Left colon (tissue), 2 donors: ENCODE measurements around the gene SSBP3. TPM values are rescaled to one million over a fixed set of nuclear protein-coding genes. Genes with fewer than 3 reads are reported as not detected.

Source experiments
- ATAC-seq: fragments of 200-7000 bp; cut with Tn5 transposase; one replicate; pipeline ENCODE4 v1.9.1; 2020; ENCODE audit warnings: mild to moderate bottlenecking, moderate library complexity
- DNase-seq, 2 donors: peaks; one replicate each; pipeline ENCODE4 v3.0.0-alpha.2; 2020
- intact Hi-C, 2 donors: fragments of 100-400 bp; cut with DNase I in 1 of 2; cut with micrococcal nuclease in 1 of 2; formaldehyde crosslinking; loops; one replicate each; pipeline versions ENCODE4 v1.11.2 to v1.14.0; 2022; cut with DNase I, micrococcal nuclease
- total RNA-seq, 2 donors: library from RNA; stranded (reverse); fragmentation: NEBNext Ultra II Directional; extraction: Animal tissue kit (Norgen Biotek cat#: 25700); gene quantifications; one replicate each; pipeline ENCODE4 v1.2.1, GENCODE V29; 2021
- donor health status: DM: no; HTN: no; CAD: no.
- donor health status: DM: yes; HTN: yes; CAD: no.

The SSBP3 gene
- total RNA-seq, 2 donors from 2014 or later = 61.7 to 74.2 TPM

DNA sequence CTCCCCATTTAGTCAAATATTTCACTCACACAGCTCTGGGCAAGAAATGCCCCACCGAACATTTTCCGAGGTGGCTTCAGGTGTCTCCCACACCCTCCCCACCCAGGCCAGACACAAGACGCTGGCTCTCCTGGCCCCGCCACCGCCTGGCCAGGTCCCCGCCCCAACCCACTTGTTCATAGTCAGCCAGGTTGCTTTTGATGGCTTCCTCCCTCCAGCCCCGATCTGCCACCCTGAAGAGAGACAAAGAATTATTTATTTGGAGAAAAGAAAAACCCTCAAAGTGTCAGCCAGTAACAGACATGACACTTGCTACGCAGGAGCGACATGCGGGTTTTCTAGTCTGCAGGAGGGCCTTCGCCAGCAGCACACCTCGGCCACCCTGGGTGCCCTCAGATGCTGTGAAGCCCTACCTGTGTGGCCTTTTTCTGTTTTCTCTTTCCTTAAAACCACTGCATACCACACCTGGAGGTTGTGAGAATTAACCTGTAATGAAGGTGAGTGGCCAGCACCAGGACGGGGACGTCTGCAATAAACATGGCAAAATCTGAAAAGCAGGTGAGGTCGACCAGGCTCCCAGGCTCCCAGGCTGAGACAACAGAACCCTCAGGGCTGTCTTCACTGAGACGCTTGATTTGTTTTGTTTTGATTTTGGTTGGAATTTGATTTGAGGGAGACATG lies 27.2 kb downstream of the SSBP3 start:
- ATAC-seq (no peak), DNase-seq (no peak)
- intact Hi-C loops = no loop called here

DNA sequence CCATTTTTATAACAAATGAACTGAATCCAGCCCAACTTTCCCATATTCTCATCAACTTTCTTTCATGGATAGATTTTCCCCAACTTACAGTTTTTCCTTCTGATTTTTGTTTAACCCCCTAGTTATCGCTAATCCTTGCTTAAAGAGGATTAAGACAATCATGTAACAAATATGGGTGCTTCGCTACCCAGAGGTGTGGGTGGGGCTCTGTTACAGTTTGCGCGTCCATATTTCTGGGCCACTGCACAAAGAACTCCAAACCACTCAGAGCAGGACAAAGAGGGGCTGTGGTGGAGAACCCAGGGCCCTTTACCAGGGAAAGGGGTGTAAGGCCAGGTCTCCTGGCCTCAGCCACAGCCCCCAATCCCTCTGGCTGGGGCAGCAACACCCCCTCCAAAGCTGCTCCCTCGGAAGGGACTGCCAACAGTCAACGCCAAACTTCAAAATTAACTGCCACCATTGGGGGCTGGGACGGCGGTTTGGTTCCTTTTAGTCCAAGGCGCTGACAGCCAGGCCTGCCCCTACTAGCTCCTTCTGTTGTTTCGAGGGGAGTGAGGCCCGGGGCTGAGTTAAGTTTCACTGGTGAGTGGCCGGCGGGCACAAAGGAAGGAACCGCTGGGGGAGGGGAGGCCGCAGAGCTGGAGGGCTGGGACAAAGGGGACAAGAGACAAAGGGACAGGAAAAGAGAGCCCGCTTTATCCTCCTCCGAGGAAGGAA lies 27.9 kb downstream of the SSBP3 start:
- ATAC-seq (no peak), DNase-seq (no peak)
- intact Hi-C loops = no loop called here

DNA sequence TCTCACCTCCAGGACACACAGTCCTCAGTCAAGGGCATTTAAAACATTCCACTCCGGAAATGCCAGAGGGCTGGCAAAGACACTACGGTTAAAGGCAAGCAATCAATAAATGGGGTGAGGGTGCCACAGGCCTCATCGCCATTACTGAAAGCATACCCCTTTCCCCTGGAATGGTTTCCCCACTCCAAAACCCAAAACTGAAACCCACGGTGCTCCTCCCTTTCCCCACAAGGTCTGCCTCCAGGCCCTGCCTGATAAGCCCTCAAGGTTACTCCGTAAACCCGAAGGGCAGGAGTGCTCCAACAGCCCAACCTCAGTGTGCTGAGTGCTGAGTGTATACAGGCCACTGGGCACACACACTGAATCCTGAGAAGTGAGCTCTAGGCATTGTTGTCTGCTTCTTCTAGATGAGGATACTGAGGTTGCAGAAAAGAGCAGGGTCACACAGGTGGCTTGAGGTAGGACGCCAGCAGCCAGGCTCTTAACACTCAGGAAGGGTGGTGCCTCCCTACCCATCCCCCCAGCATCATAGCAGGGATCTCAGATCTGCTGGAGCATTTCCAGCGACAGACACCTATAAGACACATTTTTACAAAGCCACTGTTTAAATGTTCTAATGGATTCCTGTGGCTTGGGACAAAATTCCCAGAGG lies 29.0 kb downstream of the SSBP3 start:
- intact Hi-C loops = no loop called here
- DNase-seq (no peak), ATAC-seq (peak; percentile 34)

DNA sequence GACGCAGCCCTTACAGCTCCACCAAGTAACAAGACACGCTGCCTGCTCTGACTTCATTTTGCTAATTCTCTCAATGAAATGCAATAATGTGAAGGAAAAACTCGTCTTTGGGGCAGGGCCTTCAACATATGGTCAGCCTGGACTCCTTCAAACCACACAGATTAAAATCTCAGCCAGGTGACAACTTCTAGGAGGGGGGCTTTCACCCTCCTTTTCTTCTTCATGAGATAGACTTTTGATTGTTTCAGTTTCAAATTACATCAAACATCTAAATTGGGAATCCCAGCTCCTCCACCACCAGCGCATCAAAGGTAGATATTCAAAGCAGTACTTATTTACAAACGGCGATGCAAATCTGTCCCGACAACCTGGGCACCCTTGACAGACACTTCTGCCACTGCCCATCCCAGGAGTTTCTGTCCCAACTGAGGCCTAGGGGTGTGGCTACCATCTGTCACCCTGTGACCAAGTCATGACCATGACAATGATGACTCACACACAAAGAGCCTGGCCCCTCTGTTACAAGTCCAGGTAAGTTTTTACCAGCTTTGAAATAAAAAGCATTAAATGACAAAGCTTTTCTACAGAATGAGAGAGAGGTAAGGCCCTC lies 29.7 kb downstream of the SSBP3 start:
- peak; percentile 57 for ATAC-seq
- peak in 1 of 2 donors; percentile 55 for DNase-seq
- intact Hi-C loops = no loop called here

DNA sequence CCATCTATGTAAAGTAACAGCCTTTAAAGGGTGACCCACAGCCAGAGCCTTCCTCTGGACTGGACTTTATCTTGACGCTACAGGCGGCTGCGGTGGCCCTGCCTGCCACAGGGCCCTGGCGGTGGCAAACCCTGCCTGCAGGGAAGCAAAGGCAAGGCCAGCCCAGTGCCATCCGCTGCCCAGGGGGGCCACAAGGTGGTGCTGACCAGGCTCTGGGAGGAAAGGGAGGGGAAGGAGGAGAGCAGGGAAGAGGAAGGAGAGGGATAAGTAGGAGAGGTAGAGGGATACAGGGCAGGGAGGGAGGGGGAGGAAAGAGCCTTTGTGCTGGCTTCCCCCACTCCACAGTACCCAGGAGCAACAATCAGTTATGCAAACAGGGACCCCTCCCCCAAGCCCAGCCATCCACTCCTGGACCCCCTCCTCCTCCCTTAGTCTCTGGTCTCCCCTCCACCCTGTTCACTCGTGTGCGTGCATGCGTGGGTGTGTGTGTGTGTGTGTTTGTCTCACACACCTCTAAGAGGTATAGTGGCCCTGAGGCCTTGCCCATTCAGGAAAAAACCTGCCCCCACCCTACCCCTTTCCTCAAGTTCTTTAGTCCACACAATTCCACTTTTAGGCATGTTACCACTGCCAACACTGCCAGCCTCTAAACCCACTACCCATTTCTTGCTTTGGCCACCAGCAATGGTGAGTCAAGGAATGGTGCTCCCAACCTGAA lies 30.3 kb downstream of the SSBP3 start:
- no peak for ATAC-seq
- intact Hi-C loops = no loop called here

DNA sequence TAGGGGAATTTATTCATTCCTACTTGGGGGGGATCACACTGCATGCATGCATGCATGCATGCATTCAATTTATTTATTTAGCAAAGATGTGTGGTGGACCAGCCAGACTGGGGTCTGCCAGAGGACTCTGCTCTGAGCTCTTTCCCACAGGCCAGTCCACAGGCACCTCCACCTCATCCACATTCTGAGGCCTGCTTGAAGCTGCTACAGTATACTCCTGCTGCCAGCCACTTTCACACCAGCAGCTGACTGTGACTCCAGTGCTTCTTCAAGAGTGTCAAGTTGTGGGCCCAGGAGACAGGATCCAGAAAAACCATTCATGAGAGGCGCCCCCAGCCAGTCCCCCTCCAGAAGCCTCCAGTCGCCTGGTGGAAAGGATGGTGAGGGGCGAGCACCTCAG lies 30.9 kb downstream of the SSBP3 start:
- no peak for ATAC-seq
- DNase-seq = no peak
- intact Hi-C loops = no loop called here

More for the DNA sequence above, 30.3 kb downstream of the SSBP3 start:
- DNase-seq = no peak

DNA sequence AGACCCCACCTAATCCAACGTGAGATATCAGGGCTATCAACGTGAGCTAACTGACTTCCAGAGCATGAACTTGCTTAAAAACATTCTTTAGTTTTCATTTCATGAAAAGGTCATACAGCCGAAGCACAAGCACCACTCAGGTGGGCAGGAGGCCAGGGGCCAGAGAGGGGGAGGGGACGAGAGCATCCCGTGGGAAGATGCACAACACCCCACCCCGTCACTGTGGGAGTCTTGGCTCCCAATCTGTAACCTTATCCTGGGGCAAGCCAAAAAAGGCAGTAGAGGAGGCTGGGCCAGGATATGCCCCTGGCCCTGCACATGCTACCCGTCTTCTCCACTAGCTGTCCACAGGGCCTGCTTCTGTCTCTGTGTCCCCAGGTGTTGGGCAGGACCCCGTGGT lies 31.4 kb downstream of the SSBP3 start:
- intact Hi-C loops = no loop called here
- ATAC-seq (no peak), DNase-seq (no peak)

DNA sequence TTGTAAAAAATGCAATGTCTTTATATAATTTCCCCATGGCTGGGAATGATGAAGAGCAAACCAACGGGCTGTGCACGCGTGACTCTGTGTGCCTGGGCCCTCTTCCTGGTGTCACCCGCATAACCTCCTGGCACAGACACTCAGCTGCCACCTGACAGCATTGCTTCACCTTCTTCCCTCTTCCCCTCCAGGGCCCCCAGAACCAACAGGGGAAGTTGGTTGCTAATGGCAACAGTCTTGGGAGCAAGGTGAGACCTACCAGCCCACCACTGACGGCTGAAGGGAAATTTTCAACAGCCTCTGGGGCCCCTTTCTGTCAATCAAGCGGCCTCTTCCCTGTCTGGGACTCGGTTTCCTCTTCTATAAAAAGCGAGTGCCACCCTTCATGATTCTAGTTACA lies 33.2 kb downstream of the SSBP3 start:
- ATAC-seq = no peak
- intact Hi-C loops = no loop called here
- no peak for DNase-seq

DNA sequence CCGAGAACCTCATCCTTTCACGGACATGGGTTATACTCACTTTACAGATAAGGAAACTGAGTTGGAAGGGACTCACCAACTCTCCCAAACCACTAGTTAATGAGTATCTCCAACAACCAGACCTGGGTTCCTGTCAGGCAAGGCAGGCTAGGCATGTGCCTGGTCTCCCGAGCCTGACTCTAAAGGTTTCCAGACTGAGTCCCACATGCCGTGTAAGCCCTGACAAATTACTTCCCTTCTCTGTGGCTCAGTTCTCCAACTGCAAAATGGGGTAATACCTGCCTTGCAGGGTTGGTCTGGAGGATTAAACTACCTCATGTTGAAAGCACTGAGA lies 34.3 kb downstream of the SSBP3 start:
- ATAC-seq (peak; percentile 59), DNase-seq (no peak)
- intact Hi-C loops = no loop called here

DNA sequence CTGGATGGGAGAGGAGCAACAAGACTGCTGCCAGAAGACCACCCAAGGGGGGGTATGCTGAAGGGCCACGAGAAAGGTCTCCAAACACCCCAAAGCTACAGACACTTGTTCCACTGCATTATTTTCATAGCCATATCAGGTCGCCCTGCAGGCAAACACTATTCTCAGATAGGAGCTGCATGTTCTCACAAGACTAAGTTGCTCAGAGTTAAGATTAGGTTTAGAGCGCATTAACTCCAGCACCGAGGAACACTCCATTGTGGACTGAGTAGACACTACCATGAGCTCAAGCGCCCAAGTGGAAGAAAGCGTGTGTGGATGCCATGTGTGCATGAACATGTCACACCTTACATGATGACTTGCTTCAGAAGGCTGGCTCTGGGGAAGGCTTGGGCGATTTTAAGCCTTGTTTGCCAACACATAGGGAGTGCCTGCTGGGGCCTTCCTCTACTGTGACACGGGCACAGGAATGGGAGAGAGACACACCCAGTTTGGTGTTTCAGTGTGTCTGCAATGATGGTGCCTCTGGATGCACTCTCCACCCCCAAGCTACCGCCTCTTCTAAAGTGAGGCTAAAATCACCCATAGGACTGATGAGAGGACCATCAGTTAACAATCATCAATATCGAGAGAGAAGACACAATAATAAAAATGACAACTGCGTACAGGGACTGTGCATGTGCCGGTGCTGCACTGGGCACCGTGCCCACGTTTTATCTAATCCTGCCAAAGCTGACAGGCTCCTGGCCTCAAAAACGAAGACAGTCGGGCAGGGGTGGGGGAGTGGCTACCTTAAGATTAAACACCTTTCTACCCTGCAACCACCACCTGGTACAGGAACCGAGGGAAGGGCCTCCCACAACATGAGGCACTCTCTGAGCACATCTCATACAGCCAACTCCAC lies 34.9 kb downstream of the SSBP3 start:
- peak; percentile 74 for ATAC-seq
- intact Hi-C loops = no loop called here
- peak; percentile 64 to 69 for DNase-seq

DNA sequence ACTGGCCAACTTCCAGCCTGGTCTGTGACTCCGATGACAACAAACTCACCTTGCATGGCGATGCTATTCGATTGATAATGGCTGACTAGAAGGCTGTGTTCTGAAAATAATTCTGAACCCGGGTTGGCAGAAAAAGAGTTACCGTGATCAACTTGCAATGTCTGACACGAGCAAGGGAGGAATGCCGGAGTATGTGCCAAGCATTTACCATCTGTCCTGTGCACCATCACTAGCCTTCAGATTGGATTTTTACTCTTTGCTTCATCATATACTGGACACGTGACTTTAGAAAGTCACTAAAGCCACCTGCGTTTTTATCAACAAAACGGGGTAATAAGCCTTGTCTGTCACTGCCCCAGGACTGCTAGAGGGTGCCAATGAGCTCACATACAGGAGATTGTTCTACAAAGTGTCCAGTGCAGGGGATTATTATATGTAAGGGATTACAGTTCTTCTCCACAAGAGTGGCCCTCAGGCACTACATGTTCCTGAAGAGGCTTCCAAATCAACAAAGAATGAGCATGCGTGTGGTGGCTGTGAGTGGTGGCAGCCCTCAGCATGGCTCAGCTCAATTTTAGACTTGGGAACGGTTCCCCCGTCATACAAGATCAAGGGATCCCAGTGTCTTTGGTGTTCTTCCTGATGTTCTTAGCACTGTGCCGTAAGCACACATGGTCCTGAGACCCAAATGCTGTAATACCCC lies 35.8 kb downstream of the SSBP3 start:
- intact Hi-C loops = no loop called here
- no peak for DNase-seq

DNA sequence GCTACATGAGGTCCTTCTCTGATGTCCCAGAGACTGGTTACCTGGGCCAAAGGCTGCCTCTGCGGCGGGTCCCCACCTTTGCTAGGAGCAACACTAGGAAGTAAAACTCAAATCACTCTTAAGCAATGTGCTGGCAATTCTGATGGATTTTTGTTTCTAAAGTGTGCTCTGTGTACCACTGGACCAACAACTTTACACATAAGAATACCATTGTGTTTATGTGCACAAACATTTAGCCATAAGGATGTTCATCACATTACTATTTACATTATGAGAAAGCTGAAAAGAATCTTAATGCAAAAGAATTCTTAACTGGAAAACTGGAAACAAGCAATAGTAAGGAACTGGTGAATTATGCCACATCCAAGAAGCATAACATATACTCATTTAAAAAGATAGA lies 38.6 kb downstream of the SSBP3 start:
- intact Hi-C loops = no loop called here
- ATAC-seq = no peak

More for the DNA sequence above, 35.8 kb downstream of the SSBP3 start:
- no peak for ATAC-seq

DNA sequence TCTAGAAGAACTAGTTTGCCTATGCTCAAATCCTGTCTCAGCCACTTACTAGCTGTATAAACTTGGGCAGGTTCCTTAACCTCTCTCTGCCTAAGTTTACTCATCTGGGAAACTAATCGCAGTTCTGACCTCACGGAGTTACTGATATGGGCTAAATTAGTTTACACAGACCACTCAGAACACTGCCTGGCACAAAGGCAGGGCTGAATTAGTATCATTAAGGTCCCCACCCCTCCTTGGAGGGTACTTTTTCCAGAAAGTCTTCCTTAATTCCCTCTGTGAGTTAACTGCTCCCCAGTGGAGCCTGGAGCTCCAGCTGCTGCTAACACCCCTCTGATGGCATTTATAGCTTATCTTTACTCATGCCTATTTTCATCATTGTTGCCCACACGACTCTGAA lies 40.3 kb downstream of the SSBP3 start:
- intact Hi-C loops = no loop called here
- DNase-seq (no peak), ATAC-seq (peak; percentile 79)

More for the DNA sequence above, 38.6 kb downstream of the SSBP3 start:
- DNase-seq = no peak

DNA sequence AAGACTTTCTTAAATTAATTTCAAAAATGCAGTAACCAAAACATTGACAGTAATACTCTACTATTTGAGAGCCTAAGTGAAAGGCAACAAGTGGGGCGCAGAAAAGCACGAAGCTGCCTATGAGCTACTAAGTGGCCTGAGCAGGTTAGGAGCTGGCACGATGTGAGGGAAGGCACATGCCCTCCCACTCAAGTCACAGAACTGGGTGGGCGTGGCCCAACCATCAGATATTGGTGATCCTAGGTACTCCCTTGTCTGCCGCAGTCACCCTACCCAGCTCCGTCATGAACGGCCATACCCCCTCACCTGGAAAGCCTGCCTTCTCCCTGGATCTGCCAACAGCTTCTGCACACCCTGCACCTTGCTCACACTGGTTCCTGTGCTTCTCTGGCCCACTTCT lies 40.8 kb downstream of the SSBP3 start:
- intact Hi-C loops = no loop called here
- ATAC-seq = peak; percentile 46
- DNase-seq = no peak

DNA sequence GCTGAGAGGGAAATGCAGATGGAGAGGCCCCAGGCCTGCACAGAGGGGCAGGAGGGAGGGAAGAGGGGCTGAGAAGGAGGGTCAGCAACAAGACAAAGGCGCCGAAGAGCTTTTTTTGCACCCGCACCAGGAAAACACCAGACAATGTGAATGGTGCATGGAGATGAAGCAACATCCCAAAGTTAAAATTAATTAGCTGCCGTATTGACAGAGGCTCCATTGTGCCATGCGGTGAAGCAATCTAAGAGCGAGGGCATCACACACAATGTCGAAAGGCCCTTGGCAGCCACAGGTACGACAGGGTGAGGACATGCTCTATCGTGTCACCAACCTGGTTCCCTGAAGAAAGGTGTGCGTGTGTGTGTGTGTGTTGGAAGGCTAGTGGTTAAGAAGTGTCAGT lies 41.2 kb downstream of the SSBP3 start:
- no peak for ATAC-seq
- intact Hi-C loops = no loop called here
- DNase-seq = no peak

DNA sequence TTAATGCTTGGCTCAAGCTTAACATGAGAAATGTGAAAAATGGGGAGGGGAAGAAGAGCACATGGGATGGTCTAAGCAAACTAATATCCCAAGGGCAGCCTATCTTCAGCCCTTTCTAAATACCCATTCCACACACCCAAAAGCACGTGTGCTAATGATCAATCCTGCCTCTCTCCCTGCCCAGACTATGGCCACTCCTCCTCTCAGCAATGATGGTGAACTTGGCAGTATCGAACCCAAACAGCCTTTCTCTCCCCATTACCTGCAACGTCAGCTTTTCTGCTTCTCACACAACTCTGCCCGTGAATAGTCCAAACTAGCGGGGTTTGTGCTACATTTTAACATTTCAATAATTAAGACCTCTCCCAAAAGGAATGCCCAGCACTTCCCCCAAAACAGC lies 41.6 kb downstream of the SSBP3 start:
- ATAC-seq (no peak), DNase-seq (no peak)
- intact Hi-C loops = no loop called here

DNA sequence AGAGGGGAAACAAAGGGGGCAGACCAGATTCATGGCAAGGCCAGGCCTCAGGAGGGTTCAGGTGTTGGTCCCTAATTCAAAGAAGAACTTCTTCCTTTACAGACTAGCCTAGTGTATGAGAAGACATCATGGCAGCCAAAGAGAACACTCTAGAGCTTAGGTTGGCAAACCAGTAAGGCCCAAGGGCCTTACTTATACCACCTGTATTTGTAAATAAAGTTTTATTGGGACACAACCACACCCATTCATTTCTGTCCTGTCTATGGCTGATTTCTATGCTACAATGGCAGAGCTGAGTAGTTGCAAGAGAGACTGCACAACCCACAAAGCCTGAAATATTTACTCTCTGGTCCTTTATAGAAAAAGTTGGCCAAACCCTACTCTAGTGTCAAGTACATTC lies 42.3 kb downstream of the SSBP3 start:
- DNase-seq = no peak
- peak; percentile 16 for ATAC-seq
- intact Hi-C loops = no loop called here

DNA sequence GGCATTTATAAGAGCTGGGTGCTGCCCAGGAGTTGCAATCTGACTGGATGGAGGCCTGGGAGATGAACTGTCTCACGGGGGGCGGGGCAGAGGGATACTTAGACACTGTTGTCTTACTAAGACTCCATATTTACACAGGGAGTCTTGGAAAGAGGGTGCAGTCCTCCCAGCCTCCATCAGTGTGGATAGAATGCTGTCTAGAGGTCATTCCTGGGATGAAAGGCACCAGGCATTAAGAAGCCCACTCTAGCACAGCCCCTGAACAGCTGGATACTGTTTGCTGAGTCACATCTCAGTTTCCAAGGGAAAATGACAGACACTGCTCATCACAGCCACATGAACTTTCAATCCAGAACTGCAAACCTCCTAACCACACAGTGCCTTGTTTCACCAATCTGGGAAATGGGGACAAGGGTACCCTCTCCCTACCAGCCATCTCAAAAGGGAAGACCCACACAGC lies 43.3 kb downstream of the SSBP3 start:
- DNase-seq = no peak
- intact Hi-C loops = no loop called here
- ATAC-seq = peak; percentile 26
